Activated CD8-positive, alpha-beta memory T cell treated with anti-CD3 and anti-CD28 coated beads for 36 hours (primary cell): ENCODE measurements around the gene LDAF1. TPM values are rescaled to one million over a fixed set of nuclear protein-coding genes. Genes with fewer than 3 reads are reported as not detected.

ENCODE experiments used
- CTCF ChIA-PET: fragments of 350-600 bp; sonication (Branson Sonifier 250); formaldehyde crosslinking; loops from one replicate; lab custom pipeline; 2021; ENCODE audit warnings: antibody characterized with exemption; lab: Charles Lee
- POLR2A ChIA-PET: fragments of 350-600 bp; sonication (Branson Sonifier 250); formaldehyde crosslinking; loops from one replicate; lab custom pipeline; 2021; ENCODE audit warnings: antibody characterized with exemption; lab: Charles Lee
- total RNA-seq, 2 experiments: library from RNA; stranded (reverse); gene quantifications; one replicate each; pipeline ENCODE4 v1.2.3, GENCODE V29; 2021

Gene LDAF1
- total RNA-seq, 2 experiments from 2014 or later, result 7.9 to 9.3 TPM

- POLR2A ChIA-PET, result no interaction called here
- CTCF ChIA-PET, result no interaction called here
These were observed 64.2 kb downstream of the LDAF1 start for GRCh38 chr16:21222495-21223337.

GRCh38 chr16:21223787-21224186 is 65.3 kb downstream of the LDAF1 start:
- CTCF ChIA-PET, result no interaction called here

GRCh38 chr16:21224800-21225199 is 66.3 kb downstream of the LDAF1 start:
- ChIA-PET POLR2A (no interaction called here), CTCF (no interaction called here)

More at GRCh38 chr16:21223787-21224186, 65.3 kb downstream of the LDAF1 start:
- POLR2A ChIA-PET, result no interaction called here

- ChIA-PET POLR2A (no interaction called here), CTCF (no interaction called here)
These were observed 68.3 kb downstream of the LDAF1 start for GRCh38 chr16:21226749-21227148.

GRCh38 chr16:21227866-21228265 is 69.4 kb downstream of the LDAF1 start:
- ChIA-PET POLR2A (no interaction called here), CTCF (no interaction called here)

- ChIA-PET CTCF (no interaction called here), POLR2A (no interaction called here)
These were observed 69.9 kb downstream of the LDAF1 start for GRCh38 chr16:21228361-21228872.

Other genes starting within 250 kb of the LDAF1 start
- gene DNAH3, start 7.8 kb upstream of the LDAF1 start, total RNA-seq, result under 1 TPM; 0.02 TPM
- gene ZP2, start 52.9 kb downstream of the LDAF1 start, total RNA-seq, result not detected
- not detected for gene ANKS4B, start 75.0 kb downstream of the LDAF1 start, total RNA-seq
- gene CRYM, start 119.6 kb downstream of the LDAF1 start, total RNA-seq, result not detected